ENCODE measurements around the gene TTC24. TPM values are rescaled to one million over a fixed set of nuclear protein-coding genes. Genes with fewer than 3 reads are reported as not detected.
A peak's percentile ranks its signal among the peaks of the same experiment; 100 is the strongest.

The TTC24 gene
- total RNA-seq, 1 donor from 2014 or later: not detected

GRCh38 chr1:156560585-156561163 is 18.8 kb upstream of the TTC24 start:
- Histone ChIP-seq H3K27me3 (ENCODE audit: control insufficient read depth, insufficient read depth, low read length) (no peaks in the 10 kb centered on the region), H3K4me3 (ENCODE audit: low read depth, low read length) (no peak overlapping the region), H3K36me3 (ENCODE audit: control insufficient read depth, insufficient read depth, low read length) (peaks cover 3% of the 10 kb centered on the region)
- DNase-seq (ENCODE audit: low read depth): no peak
- no peak for TF ChIP-seq CTCF (IDR thresholded peaks at IDR 0.05; ENCODE audit: insufficient read depth, low read length, poor library complexity, severe bottlenecking)

- Histone ChIP-seq H3K27me3 (ENCODE audit: control insufficient read depth, insufficient read depth, low read length) (no peaks in the 10 kb centered on the region), H3K4me3 (ENCODE audit: low read depth, low read length) (no peak overlapping the region), H3K36me3 (ENCODE audit: control insufficient read depth, insufficient read depth, low read length) (peaks cover 3% of the 10 kb centered on the region)
- DNase-seq (ENCODE audit: low read depth): no peak
- TF ChIP-seq CTCF (IDR thresholded peaks at IDR 0.05; ENCODE audit: insufficient read depth, low read length, poor library complexity, severe bottlenecking): no peak
Observed at GRCh38 chr1:156565519-156565918, 14.0 kb upstream of the TTC24 start.

- TF ChIP-seq CTCF (IDR thresholded peaks at IDR 0.05; ENCODE audit: insufficient read depth, low read length, poor library complexity, severe bottlenecking): no peak
- H3K36me3 ChIP-seq (ENCODE audit: control insufficient read depth, insufficient read depth, low read length): peaks cover 2% of the 10 kb centered on the region
- no peak overlapping the region for H3K4me3 ChIP-seq (ENCODE audit: low read depth, low read length)
- no peaks in the 10 kb centered on the region for H3K27me3 ChIP-seq (ENCODE audit: control insufficient read depth, insufficient read depth, low read length)
- DNase-seq (ENCODE audit: low read depth): no peak
Observed at GRCh38 chr1:156566436-156566835, 13.1 kb upstream of the TTC24 start.

GRCh38 chr1:156571261-156571852 is 8.2 kb upstream of the TTC24 start:
- Histone ChIP-seq H3K36me3 (ENCODE audit: control insufficient read depth, insufficient read depth, low read length) (no peaks in the 10 kb centered on the region), H3K4me3 (ENCODE audit: low read depth, low read length) (peak overlapping the region; percentile 63), H3K27me3 (ENCODE audit: control insufficient read depth, insufficient read depth, low read length) (peaks cover 2% of the 10 kb centered on the region)
- peak; percentile 57 for DNase-seq (ENCODE audit: low read depth)
- TF ChIP-seq CTCF (IDR thresholded peaks at IDR 0.05; ENCODE audit: insufficient read depth, low read length, poor library complexity, severe bottlenecking): no peak

- H3K4me3 ChIP-seq (ENCODE audit: low read depth, low read length): peak within 1 kb of the TSS; percentile 63
- no peak for TF ChIP-seq CTCF (IDR thresholded peaks at IDR 0.05; ENCODE audit: insufficient read depth, low read length, poor library complexity, severe bottlenecking)
- H3K27me3 ChIP-seq (ENCODE audit: control insufficient read depth, insufficient read depth, low read length): peaks cover 2% of the 10 kb centered on the region
- peak; percentile 39 for DNase-seq (ENCODE audit: low read depth)
- H3K36me3 ChIP-seq (ENCODE audit: control insufficient read depth, insufficient read depth, low read length): no peaks in the 10 kb centered on the region
Observed at GRCh38 chr1:156571919-156572662, 7.4 kb upstream of the TTC24 start, which contains the start of gene IQGAP3. TSS of gene IQGAP3 (minus strand) at chr1:156572565. CDS start at chr1:156572529, 36 bp downstream.
